Urothelium cell line (cell line): ENCODE results near the gene MUC5AC.
"Not testable (repeated sequence)": the region's sequence is repeated elsewhere in the genome, so short reads cannot be mapped to it uniquely, and the experiment has no call there.

ENCODE experiments used
- DNase-seq: peaks from one replicate; pipeline ENCODE4 v3.0.0; 2011; ENCODE audit warnings: low spot score, mixed read lengths
- FAIRE-seq: peaks from 2 replicates; lab custom pipeline; 2011; peaks lifted over from hg19 to GRCh38; lab: Jason Lieb, UNC

MUC5AC gene

GRCh38 chr11:1231396-1232020, 73.8 kb downstream of the MUC5AC start:
- DNase-seq: no peak
- FAIRE-seq: no peak

DNA sequence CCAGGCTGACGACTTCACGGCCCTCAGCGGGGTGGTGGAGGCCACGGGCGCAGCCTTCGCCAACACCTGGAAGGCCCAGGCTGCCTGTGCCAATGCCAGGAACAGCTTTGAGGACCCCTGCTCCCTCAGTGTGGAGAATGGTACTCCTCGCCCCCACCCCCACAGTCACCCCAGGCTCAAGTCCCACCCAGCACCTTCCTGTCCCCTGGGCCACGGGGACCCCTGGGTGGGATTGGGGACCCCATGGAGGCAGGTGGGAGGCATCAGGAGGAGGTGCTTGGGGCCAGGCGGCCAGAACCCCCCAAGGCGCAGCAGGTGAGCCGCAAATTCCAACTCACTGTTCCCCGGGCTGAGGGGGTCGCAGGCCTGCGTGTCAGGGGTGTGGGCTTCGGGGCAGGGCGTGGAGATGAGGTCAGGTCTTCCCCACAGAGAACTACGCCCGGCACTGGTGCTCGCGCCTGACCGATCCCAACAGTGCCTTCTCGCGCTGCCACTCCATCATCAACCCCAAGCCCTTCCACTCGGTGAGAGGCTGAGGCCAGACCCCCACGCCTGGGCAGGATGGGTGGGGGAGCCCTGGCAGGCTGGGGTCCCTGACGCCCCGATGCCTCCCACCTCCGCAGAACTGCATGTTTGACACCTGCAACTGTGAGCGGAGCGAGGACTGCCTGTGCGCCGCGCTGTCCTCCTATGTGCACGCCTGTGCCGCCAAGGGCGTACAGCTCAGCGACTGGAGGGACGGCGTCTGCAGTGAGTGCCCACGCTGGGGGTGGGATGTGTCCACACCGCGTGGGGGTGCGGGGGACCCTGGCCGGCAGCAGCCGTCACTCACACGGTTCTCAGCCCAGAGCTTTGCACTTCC, 74.5 kb downstream of the MUC5AC start:
- DNase-seq (no peak), FAIRE-seq (no peak)

DNA sequence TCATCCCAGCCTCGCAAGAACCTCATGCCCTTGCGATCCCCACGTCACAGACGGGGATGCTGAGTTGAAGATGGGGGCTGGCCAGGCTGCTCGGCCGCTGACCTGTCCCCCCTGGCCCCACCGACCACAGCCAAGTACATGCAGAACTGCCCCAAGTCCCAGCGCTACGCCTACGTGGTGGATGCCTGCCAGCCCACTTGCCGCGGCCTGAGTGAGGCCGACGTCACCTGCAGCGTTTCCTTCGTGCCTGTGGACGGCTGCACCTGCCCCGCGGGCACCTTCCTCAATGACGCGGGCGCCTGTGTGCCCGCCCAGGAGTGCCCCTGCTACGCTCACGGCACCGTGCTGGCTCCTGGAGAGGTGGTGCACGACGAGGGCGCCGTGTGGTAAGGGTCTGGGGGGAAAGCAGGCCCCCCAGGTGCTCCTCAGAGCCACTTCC, 75.1 kb downstream of the MUC5AC start:
- no peak for FAIRE-seq

GRCh38 chr11:1233351-1234053, 75.7 kb downstream of the MUC5AC start:
- no peak for FAIRE-seq
- no peak for DNase-seq

More for the DNA sequence above, 75.1 kb downstream of the MUC5AC start:
- no peak for DNase-seq

- FAIRE-seq: no peak
- no peak for DNase-seq
Observed at GRCh38 chr11:1234054-1234720, 76.4 kb downstream of the MUC5AC start.

GRCh38 chr11:1234771-1235305, 77.1 kb downstream of the MUC5AC start:
- FAIRE-seq: no peak
- no peak for DNase-seq

DNA sequence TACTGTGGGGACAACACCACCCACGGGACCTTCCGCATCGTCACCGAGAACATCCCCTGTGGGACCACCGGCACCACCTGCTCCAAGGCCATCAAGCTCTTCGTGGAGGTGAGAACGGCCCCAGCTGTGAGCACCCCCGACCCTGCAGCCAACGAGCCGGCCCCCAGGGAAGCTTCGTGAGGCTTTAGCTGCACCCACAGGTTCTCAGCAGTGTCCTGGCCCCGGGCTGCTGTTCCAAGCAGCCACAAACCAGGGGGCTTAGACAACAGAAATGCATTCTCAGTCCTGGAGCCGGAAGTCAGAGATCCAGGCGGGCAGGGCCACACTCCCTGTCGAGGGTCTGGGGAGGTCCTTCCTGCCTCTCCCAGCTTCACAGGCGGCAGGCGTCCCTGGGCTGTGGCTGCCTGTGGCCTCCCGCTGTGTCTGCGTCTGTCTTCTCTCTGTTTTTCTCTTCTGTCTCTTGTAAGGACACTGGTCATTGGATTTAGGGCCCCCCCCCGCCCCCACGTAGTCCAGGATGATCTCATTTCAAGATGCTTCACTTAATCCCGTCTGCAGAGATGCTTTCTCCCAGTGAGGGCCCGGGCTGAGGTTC, 77.7 kb downstream of the MUC5AC start:
- DNase-seq: no peak
- FAIRE-seq: no peak

- DNase-seq (no peak), FAIRE-seq (no peak)
Observed at GRCh38 chr11:1235901-1236315, 78.2 kb downstream of the MUC5AC start.

GRCh38 chr11:1236316-1237127, 78.8 kb downstream of the MUC5AC start:
- DNase-seq: no peak
- no peak for FAIRE-seq

DNA sequence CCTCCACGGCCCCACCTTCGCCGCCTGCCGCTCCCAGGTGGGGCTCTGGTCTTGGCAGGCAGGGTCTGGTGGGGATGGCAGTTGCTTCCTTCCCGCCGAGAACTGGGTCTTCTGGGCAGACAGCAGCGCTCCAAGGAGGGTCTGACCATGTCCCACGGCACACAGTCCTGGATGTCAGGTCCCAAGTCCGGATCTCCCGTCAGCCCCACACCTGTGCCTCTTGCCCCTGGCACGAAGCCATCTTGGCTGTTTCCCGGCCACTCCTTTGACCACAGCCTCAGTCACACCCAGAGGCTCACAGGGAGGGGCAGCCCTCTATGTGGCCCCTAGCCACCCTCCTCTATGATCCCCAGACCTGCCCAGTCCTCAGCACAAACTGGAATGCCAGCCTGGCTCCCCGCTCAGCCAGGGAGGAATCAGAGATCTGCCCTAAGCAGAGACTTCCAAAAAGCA, 79.4 kb downstream of the MUC5AC start:
- DNase-seq (no peak), FAIRE-seq (no peak)

DNA sequence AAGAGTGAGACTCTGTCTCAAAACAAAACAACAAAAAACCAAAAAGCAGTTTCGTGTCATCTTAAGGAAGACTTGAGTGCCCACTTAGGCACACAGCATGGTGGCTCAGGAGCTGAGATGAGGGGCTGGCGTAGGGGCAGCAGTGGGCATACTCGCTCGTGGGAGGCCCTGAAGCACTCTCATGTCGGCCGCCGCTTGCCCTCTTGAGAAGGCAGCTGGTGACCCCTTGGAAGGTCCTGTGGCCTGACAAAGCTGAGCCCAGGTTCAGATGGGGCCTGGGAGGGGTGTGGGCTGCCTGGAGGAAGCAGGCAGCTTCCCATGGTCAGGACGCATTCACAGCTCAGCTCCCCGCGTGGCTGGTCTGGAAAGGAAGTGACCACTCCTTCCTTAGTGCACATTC, 80.1 kb downstream of the MUC5AC start:
- no peak for FAIRE-seq
- no peak for DNase-seq

- FAIRE-seq (no peak), DNase-seq (peak; percentile 49)
Observed at GRCh38 chr11:1238767-1239595, 81.2 kb downstream of the MUC5AC start.

GRCh38 chr11:1239596-1240205, 81.9 kb downstream of the MUC5AC start:
- FAIRE-seq (no peak), DNase-seq (no peak)

GRCh38 chr11:1240771-1241170, 83.0 kb downstream of the MUC5AC start:
- FAIRE-seq (no peak), DNase-seq (no peak)

- DNase-seq (no peak), FAIRE-seq (no peak)
Observed at GRCh38 chr11:1241706-1242105, 84.0 kb downstream of the MUC5AC start.

- no peak for DNase-seq
- no peak for FAIRE-seq
Observed at GRCh38 chr11:1242289-1242688, 84.5 kb downstream of the MUC5AC start.

DNA sequence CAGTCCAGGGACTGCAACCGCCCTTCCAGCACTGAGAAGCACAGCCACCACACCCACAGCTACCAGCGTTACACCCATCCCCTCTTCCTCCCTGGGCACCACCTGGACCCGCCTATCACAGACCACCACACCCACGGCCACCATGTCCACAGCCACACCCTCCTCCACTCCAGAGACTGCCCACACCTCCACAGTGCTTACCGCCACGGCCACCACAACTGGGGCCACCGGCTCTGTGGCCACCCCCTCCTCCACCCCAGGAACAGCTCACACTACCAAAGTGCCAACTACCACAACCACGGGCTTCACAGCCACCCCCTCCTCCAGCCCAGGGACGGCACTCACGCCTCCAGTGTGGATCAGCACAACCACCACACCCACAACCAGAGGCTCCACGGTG, 85.0 kb downstream of the MUC5AC start:
- FAIRE-seq, DNase-seq: not testable (repeated sequence)

GRCh38 chr11:1243521-1243920, 85.8 kb downstream of the MUC5AC start:
- FAIRE-seq, DNase-seq: not testable (repeated sequence)
